HG03095 (cell line): ENCODE measurements around the gene MTARC1.

Experiments used
- ATAC-seq: cut with Tn5 transposase; IDR thresholded peaks from one replicate; pipeline ENCODE4 v1.9.1; 2021; ENCODE audit warnings: moderate library complexity; ENCODE audit not compliant: unreplicated experiment

Gene MTARC1

DNA sequence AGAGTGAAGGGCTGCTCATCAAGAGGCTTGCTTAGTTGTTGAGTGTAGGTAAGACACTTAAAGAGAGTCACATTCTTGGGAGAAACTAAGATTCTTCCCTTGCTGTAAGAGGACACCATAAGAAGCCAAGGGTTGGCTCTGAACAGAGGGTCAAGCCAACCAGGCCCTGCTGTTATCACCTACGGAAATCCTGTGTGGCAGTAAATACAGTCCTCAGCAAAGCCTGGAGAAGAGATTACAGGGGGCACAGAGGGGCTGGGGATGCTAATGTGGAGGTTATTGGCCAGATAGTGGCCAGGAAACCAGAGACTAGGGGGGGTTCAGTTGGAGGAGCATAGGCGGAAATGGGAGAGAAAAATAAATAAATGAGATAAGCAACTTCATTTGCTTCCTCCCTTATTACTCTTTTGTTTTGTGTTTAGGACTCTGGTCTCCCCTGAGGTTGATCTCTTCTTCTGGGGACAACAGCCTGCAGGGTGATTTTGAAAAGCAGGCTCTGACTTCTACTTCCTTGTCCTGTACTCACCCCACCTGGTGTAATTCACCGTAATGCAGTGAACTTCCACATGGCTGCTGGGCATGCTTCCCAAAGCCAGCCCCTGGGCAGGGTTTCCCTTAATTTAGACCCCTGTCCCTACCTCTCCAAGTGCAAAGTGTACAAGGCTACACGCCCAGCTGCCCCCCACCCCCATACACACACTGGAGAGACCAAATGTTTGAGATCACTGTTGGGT lies 40.9 kb downstream of the MTARC1 start:
- no peak for ATAC-seq

DNA sequence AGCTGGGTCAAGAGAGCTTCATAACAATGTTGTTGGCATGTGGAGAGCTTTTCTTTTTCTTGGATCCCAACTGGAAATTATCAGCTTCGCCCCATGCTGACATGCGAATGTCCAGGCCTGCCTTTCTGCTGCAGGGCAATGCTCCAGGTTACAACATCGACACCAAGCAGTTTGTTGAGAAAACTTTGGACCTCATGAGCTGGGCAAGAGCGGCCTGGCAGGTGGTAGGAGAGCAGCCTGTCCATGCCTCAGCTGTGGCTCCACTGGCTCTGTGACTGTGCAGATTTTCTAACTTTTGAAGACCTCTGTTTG lies 41.4 kb downstream of the MTARC1 start:
- ATAC-seq, result no peak

DNA sequence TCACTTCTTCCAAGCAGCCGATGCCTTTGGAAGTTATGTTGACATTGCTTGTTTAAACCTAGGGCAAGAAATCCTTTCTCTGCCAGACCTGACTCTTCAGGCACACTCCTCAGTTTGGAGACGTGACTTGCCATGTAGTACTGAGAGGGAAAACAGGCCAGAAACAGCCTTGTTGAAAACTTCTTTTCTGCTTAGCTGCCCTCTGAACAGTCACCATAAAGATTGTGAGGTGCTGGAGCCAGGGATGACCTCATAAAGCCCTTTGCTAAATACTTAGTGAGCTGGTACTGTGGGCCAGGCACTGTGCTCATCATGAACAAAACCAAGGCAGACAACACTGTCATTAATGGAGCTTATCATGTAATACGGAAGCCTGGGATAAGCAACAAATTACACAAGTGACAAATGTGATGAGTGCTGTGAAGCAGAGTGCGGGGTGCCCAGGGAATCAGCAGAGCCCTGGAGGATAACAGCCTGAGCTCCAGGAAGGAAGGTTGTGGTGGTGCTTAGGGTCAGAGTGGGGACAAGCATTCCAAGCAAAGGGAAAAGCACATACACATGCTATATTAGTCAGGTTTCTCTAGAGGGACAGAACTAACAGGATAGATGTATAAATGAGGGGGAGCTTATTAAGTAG lies 42.4 kb downstream of the MTARC1 start:
- no peak for ATAC-seq

DNA sequence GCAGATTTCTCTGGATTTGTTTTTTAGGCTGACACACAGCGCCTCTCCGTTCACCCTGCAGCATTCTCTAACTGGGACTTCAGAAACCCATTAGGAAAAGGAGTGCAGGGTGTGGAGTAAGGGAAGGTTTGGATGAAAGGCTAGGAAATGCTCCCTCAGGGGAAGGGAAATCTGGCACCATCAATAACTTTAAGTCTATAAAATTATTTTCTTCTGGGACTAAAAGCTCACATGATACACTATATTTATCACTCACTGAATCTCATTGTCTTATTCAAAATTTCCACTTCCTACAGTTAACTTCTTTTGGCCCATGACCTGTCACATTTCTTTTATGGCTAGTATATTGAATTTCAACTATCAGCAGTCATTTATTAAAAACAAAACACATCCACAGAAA lies 46.7 kb downstream of the MTARC1 start:
- ATAC-seq, result no peak

DNA sequence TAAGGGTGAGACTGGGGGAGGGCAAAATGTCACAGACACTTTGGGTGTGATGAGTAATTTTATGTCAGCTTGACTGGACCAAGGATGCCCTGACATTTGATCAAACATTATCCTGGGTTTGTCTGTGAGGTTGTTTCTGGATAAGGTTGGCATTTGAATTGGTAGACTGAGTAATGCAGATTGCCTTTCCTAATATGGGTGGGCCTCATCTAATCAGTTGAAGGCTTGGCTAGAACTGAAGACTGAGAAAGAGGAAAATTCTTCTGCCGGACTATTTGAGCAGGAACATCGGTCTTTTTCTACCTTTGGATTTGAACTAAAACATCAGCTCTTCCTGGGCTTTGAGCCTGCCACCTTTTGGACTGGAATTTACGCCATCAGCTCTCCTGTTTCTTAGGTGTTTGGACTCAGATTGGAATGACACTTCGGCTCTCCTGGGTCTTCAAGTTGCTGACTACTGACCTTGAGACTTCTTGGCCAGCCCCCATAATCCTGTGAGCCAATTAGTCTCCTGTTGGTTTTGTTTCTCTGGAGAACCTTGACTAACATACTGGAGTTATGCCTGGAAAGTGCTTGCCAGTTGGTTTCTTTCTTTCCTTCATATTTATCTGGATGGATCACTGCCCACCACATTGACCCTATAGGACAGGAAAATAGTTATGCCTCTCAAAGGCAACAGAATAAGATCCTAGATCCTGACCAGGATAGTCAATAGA lies 47.6 kb downstream of the MTARC1 start:
- ATAC-seq, result no peak
